ENCODE data around the gene SPTBN4.

GRCh38 chr19:40489882-40490230, 23.1 kb downstream of the SPTBN4 start:
- TF ChIP-seq EZH2phosphoT487 (IDR thresholded peaks at IDR 0.05; ENCODE audit: borderline replicate concordance, low read depth) (no peak), CTCF (IDR thresholded peaks at IDR 0.05) (no peak), REST (IDR thresholded peaks at IDR 0.05; ENCODE audit: low read depth, low read length) (no peak), TAF1 (IDR thresholded peaks at IDR 0.05; ENCODE audit: borderline replicate concordance, low read depth, low read length) (no peak), EP300 (IDR thresholded peaks at IDR 0.05; ENCODE audit: borderline replicate concordance in 1 of 2, low read depth in 1 of 2, low read length in 1 of 2) (no peak), NRF1 (IDR thresholded peaks at IDR 0.05; ENCODE audit: low read depth, low read length) (no peak), POLR2AphosphoS5 (IDR thresholded peaks at IDR 0.05; ENCODE audit: low read depth, low read length) (no peak), TEAD4 (IDR thresholded peaks at IDR 0.05; ENCODE audit: borderline replicate concordance, insufficient read depth) (no peak), GABPA (IDR thresholded peaks at IDR 0.05; ENCODE audit: low read depth) (no peak), MXI1 (IDR thresholded peaks at IDR 0.05; ENCODE audit: low read depth, low read length) (no peak)
